ENCODE results near the gene PTK7.

Gene PTK7

GRCh38 chr6:43204271-43205105 lies 128.4 kb downstream of the PTK7 start:
- H3K36me3 ChIP-seq (ENCODE audit: low read depth), result peaks cover 15% of the 10 kb centered on the region
- H3K4me1 ChIP-seq (ENCODE audit: insufficient read depth, poor library complexity, severe bottlenecking), result no peaks in the 10 kb centered on the region
- ATAC-seq (ENCODE audit: low read depth), result no peak
- H3K27me3 ChIP-seq (ENCODE audit: insufficient read depth, poor library complexity, severe bottlenecking), result no peaks in the 10 kb centered on the region
- H3K27ac ChIP-seq (ENCODE audit: poor library complexity, severe bottlenecking), result no peak overlapping the region
- peak; percentile 54 for DNase-seq (ENCODE audit: low spot score)
- H3K4me3 ChIP-seq (ENCODE audit: severe bottlenecking), result no peak overlapping the region
- H3K9me3 ChIP-seq (ENCODE audit: severe bottlenecking), result no peaks in the 10 kb centered on the region
- TF ChIP-seq CTCF (IDR thresholded peaks at IDR 0.05; ENCODE audit: poor library complexity, severe bottlenecking), result no peak

- ATAC-seq (ENCODE audit: low read depth) (no peak), DNase-seq (ENCODE audit: low spot score) (peak; percentile 8)
- Histone ChIP-seq H3K4me3 (ENCODE audit: severe bottlenecking) (no peak overlapping the region), H3K4me1 (ENCODE audit: insufficient read depth, poor library complexity, severe bottlenecking) (no peaks in the 10 kb centered on the region), H3K27ac (ENCODE audit: poor library complexity, severe bottlenecking) (no peak overlapping the region), H3K27me3 (ENCODE audit: insufficient read depth, poor library complexity, severe bottlenecking) (no peaks in the 10 kb centered on the region), H3K36me3 (ENCODE audit: low read depth) (peaks cover 15% of the 10 kb centered on the region), H3K9me3 (ENCODE audit: severe bottlenecking) (no peaks in the 10 kb centered on the region)
- no peak for TF ChIP-seq CTCF (IDR thresholded peaks at IDR 0.05; ENCODE audit: poor library complexity, severe bottlenecking)
Measured at GRCh38 chr6:43205849-43206248, 129.7 kb downstream of the PTK7 start.

GRCh38 chr6:43207286-43207685 lies 131.2 kb downstream of the PTK7 start:
- TF ChIP-seq CTCF (IDR thresholded peaks at IDR 0.05; ENCODE audit: poor library complexity, severe bottlenecking), result no peak
- no peaks in the 10 kb centered on the region for H3K27me3 ChIP-seq (ENCODE audit: insufficient read depth, poor library complexity, severe bottlenecking)
- H3K27ac ChIP-seq (ENCODE audit: poor library complexity, severe bottlenecking), result no peak overlapping the region
- no peaks in the 10 kb centered on the region for H3K4me1 ChIP-seq (ENCODE audit: insufficient read depth, poor library complexity, severe bottlenecking)
- ATAC-seq (ENCODE audit: low read depth), result no peak
- peaks cover 15% of the 10 kb centered on the region for H3K36me3 ChIP-seq (ENCODE audit: low read depth)
- H3K9me3 ChIP-seq (ENCODE audit: severe bottlenecking), result no peaks in the 10 kb centered on the region
- DNase-seq (ENCODE audit: low spot score), result no peak
- H3K4me3 ChIP-seq (ENCODE audit: severe bottlenecking), result no peak overlapping the region

Measured in RWPE2 (cell line).